HepG2 (cell line): ENCODE data around the gene CAPN10. TPM values are rescaled to one million over a fixed set of nuclear protein-coding genes. Genes with fewer than 3 reads are reported as not detected.

Experiments
- HOXD1 ChIP-seq: sonication (generic); formaldehyde crosslinking; IDR thresholded peaks from 2 replicates; pipeline ENCODE4 v1.5.0; 2020; ENCODE audit warnings: missing genetic modification reagents
- IRF2 ChIP-seq: IDR thresholded peaks from 2 replicates; pipeline ENCODE4 v1.6.1; 2018; ENCODE audit warnings: missing genetic modification reagents, missing compliant biosample characterization
- KDM2A ChIP-seq: sonication (generic); formaldehyde crosslinking; IDR thresholded peaks from 2 replicates; pipeline ENCODE4 v1.4.0; 2020; ENCODE audit warnings: low read depth, missing genetic modification reagents, borderline replicate concordance
- MBD4 ChIP-seq: IDR thresholded peaks from 2 replicates; pipeline ENCODE4 v1.6.1; 2012; ENCODE audit warnings: low read length, inconsistent platforms, borderline replicate concordance
- MTA3 ChIP-seq: sonication (generic); formaldehyde crosslinking; IDR thresholded peaks from 2 replicates; pipeline ENCODE4 v1.4.0; 2020; ENCODE audit warnings: missing genetic modification reagents
- MTF1 ChIP-seq: sonication (generic); formaldehyde crosslinking; IDR thresholded peaks from 2 replicates; pipeline ENCODE4 v1.5.0; 2020; ENCODE audit warnings: missing genetic modification reagents
- NFE2 ChIP-seq: sonication (generic); formaldehyde crosslinking; IDR thresholded peaks from 2 replicates; pipeline ENCODE4 v1.4.0; 2020; ENCODE audit warnings: missing genetic modification reagents
- PATZ1 ChIP-seq: sonication (generic); formaldehyde crosslinking; IDR thresholded peaks from 2 replicates; pipeline ENCODE4 v1.4.0; 2020; ENCODE audit warnings: missing genetic modification reagents
- SALL2 ChIP-seq: sonication (generic); formaldehyde crosslinking; IDR thresholded peaks from 2 replicates; pipeline ENCODE4 v1.8.1; 2023; ENCODE audit warnings: mild to moderate bottlenecking, missing genetic modification reagents, inconsistent platforms
- SATB2 ChIP-seq: sonication (generic); formaldehyde crosslinking; IDR thresholded peaks from 2 replicates; pipeline ENCODE4 v1.5.0; 2020; ENCODE audit warnings: missing genetic modification reagents
- SP5 ChIP-seq: IDR thresholded peaks from 2 replicates; pipeline ENCODE4 v1.6.1; 2016; ENCODE audit warnings: low read depth, borderline replicate concordance
- SRSF1 ChIP-seq: fragments of 200-400 bp; formaldehyde crosslinking; optimal IDR thresholded peaks from 2 replicates; pipeline ENCODE3; 2017; ENCODE audit warnings: mild to moderate bottlenecking, low read depth, low read length, moderate library complexity
- TBX2 ChIP-seq: sonication (generic); formaldehyde crosslinking; IDR thresholded peaks from 2 replicates; pipeline ENCODE4 v1.5.0; 2020; ENCODE audit warnings: missing genetic modification reagents, mild to moderate bottlenecking, borderline replicate concordance
- ZFP36L1 ChIP-seq: sonication (generic); formaldehyde crosslinking; IDR thresholded peaks from 2 replicates; pipeline ENCODE4 v1.8.0; 2022; ENCODE audit warnings: mild to moderate bottlenecking, missing genetic modification reagents, moderate library complexity
- ZMAT5 ChIP-seq: sonication (generic); formaldehyde crosslinking; IDR thresholded peaks from 2 replicates; pipeline ENCODE4 v1.5.0; 2020; ENCODE audit warnings: mild to moderate bottlenecking, low read depth, missing genetic modification reagents, borderline replicate concordance
- ZNF142 ChIP-seq: sonication (generic); formaldehyde crosslinking; IDR thresholded peaks from 2 replicates; pipeline ENCODE4 v1.4.0; 2020; ENCODE audit warnings: missing genetic modification reagents
- ZNF234 ChIP-seq: sonication (generic); formaldehyde crosslinking; conservative IDR thresholded peaks from 2 replicates; pipeline ENCODE4 v1.5.1; 2020; ENCODE audit warnings: mild to moderate bottlenecking, missing genetic modification reagents
- ZNF629 ChIP-seq: sonication (generic); formaldehyde crosslinking; conservative IDR thresholded peaks from 2 replicates; pipeline ENCODE4 v1.5.0; 2020; ENCODE audit warnings: missing genetic modification reagents
- ZNF710 ChIP-seq: sonication (generic); formaldehyde crosslinking; IDR thresholded peaks from 2 replicates; pipeline ENCODE4 v1.5.0; 2020; ENCODE audit warnings: mild to moderate bottlenecking, missing genetic modification reagents, borderline replicate concordance
- ZSCAN29 ChIP-seq: sonication (generic); formaldehyde crosslinking; conservative IDR thresholded peaks from 2 replicates; pipeline ENCODE4 v1.4.0; 2020; ENCODE audit warnings: mild to moderate bottlenecking, missing genetic modification reagents
- polyA plus RNA-seq, 8 experiments: library from polyadenylated mRNA; depleted of rRNA in 3 of 8; stranded (reverse) in 7 of 8; unstranded in 1 of 8; fragments of >200 nt; fragmentation: Illumina TruSeq in 4 of 8; extraction: Trizol in 4 of 8; gene quantifications; 2 replicates each; pipeline versions ENCODE4 v1.2.1 to v1.2.3, GENCODE V29; 2011 to 2016; ENCODE audit warnings: low read depth in 4 of 8, missing spikeins in 1 of 8, mixed read lengths in 1 of 8; ENCODE audit not compliant: insufficient read depth in 1 of 8
- total RNA-seq, 5 experiments: library from RNA; depleted of rRNA; stranded (reverse); fragments of >200 nt; fragmentation: Illumina TruSeq; extraction: Trizol; gene quantifications; 2 replicates each; pipeline ENCODE4 v1.2.3, GENCODE V29; 2016; ENCODE audit warnings: low read depth in 1 of 5

The CAPN10 gene
- total and polyA plus RNA-seq, 2 of the 13 experiments (the other 11 are each of a cell fraction or from before 2014, with no cell fraction given) = 27.6 to 32.4 TPM

- TF ChIP-seq KDM2A = peak; percentile 24; the same call in 1 of the 2 replicates
- no peak for TF ChIP-seq ZNF710 (CRISPR knock-in tag)
- no peak for TF ChIP-seq NFE2 (CRISPR knock-in tag)
- TF ChIP-seq IRF2 (CRISPR knock-in tag) = no peak
- TF ChIP-seq SALL2 (CRISPR knock-in tag) = no peak
- TF ChIP-seq ZNF142 (CRISPR knock-in tag) = no peak
- no peak for TF ChIP-seq ZNF234
- TF ChIP-seq TBX2 (CRISPR knock-in tag) = 0 out of 2 replicates have a peak, but pooled peaks have one; percentile 30
- TF ChIP-seq SRSF1 = no peak
- no peak for TF ChIP-seq MBD4
- TF ChIP-seq HOXD1 (CRISPR knock-in tag) = no peak; the same call in 1 of the 2 replicates
- TF ChIP-seq ZNF629 (CRISPR knock-in tag) = no peak
- no peak for TF ChIP-seq ZMAT5
- TF ChIP-seq SP5 (CRISPR knock-in tag) = no peak
- no peak for TF ChIP-seq ZFP36L1
- TF ChIP-seq MTA3 = no peak
- no peak for TF ChIP-seq ZSCAN29 (CRISPR knock-in tag)
- no peak for TF ChIP-seq MTF1 (CRISPR knock-in tag)
- peak; percentile 67; the same call in 1 of the 2 replicates for TF ChIP-seq PATZ1 (CRISPR knock-in tag)
- TF ChIP-seq SATB2 (CRISPR knock-in tag) = no peak
Measured at GRCh38 chr2:240597419-240598181, 11.1 kb downstream of the CAPN10 start (continued).
